HG03354 (cell line): ENCODE measurements around the gene SLC2A5.

ENCODE experiments used
- ATAC-seq: cut with Tn5 transposase; IDR thresholded peaks from one replicate; pipeline ENCODE4 v1.9.1; 2021; ENCODE audit warnings: mild to moderate bottlenecking; ENCODE audit not compliant: unreplicated experiment, poor library complexity, severe bottlenecking

Gene SLC2A5, protein sequence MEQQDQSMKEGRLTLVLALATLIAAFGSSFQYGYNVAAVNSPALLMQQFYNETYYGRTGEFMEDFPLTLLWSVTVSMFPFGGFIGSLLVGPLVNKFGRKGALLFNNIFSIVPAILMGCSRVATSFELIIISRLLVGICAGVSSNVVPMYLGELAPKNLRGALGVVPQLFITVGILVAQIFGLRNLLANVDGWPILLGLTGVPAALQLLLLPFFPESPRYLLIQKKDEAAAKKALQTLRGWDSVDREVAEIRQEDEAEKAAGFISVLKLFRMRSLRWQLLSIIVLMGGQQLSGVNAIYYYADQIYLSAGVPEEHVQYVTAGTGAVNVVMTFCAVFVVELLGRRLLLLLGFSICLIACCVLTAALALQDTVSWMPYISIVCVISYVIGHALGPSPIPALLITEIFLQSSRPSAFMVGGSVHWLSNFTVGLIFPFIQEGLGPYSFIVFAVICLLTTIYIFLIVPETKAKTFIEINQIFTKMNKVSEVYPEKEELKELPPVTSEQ

DNA sequence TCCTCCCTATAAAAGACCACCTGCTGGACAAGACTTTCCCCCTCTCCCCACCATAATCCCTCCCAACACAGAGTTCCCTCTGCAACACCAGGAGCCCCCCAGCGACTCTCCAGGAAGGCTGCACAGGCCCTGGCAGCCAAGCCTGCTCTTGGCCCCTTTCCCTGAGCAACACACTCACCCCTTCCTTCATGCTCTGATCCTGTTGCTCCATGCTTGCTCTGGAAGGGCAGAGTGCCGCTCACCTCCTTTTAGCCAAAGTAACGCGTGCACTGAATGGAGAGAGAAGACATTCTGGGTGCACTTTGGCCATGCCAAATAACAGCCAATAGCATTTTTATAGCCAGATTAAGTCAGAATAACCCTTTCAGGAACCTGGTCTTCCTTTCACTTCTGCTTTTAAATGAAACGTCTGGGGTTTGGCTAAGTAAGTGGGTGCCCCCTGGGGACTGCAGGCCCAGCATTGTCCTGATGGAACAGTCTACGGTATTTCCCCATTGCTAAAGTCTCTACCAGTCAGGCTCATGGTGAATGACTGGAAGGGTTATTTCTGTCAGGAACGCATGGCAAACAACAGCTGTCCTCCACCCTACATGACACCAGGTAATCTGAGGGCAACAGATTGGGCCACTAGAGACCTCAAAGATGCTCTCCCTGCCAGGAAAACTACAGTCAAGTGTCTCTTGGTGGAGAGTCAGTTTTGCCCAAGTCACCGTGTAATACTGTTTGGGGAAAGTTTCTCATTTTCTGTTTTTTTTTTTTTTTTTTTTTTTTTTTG lies at the start of gene SLC2A5:
SLC2A5 (minus strand) TSS at position 310 of the 775 bp plus-strand sequence; CDS start at position 211, 99 bp downstream.
- ATAC-seq = peak; percentile 91

DNA sequence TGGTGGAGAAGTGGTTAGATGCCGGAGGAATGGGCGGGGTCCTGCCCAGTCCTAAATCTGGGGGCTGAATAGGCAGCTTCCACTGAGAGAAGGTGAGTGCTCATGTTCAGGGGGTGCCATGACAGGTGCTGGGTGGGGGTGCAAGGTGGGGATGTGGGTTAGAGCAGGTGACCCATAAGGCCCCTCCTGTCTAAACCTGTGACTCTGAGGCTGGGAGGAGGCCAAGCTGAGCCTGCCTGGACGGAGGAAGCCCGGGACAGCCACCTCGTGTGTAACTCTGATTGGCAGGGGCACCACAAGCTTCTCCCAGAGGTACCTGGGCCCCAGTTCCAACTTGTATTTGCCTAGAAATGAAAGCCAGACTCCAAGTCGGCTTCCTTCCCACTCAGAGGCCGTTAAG lies 48.8 kb upstream of the SLC2A5 start:
- no peak for ATAC-seq

DNA sequence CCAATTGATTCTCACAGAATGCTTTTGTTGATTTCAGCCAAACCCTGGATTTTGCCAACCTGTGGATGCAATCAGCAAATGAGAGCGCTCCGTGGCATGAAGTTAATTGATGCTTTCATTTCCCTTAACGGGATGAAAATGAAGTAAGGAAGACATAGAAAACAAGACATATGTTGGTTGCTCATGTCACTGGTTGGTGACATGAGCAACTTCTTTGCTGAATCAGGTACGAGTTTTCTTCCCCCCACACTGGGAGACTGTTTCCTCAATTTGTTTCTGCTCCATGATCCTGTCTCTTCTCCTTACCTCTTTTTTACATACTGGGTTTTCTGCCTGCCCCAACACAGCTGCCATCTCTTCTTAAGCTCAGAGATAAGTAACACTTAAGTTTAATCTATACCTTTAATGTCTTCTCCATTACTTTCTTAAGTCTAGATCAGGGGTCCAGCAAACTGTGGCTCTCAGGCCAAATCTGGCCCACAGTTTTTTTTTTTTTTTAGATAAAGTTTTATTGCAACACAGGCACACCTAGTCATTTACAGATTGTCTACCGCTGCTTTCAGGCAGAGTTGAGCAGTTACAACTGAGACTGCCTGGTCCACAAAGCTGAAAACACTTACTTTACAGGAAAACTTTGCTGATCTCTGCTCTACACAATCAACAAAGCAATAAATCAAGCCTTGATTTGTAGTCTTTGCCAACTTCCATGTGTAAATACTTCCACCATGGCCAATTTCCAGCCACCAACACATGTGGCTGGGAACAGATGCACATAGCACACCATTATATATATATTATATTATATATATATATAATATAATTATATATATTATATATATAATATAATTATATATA lies 46.1 kb upstream of the SLC2A5 start:
- ATAC-seq = no peak

DNA sequence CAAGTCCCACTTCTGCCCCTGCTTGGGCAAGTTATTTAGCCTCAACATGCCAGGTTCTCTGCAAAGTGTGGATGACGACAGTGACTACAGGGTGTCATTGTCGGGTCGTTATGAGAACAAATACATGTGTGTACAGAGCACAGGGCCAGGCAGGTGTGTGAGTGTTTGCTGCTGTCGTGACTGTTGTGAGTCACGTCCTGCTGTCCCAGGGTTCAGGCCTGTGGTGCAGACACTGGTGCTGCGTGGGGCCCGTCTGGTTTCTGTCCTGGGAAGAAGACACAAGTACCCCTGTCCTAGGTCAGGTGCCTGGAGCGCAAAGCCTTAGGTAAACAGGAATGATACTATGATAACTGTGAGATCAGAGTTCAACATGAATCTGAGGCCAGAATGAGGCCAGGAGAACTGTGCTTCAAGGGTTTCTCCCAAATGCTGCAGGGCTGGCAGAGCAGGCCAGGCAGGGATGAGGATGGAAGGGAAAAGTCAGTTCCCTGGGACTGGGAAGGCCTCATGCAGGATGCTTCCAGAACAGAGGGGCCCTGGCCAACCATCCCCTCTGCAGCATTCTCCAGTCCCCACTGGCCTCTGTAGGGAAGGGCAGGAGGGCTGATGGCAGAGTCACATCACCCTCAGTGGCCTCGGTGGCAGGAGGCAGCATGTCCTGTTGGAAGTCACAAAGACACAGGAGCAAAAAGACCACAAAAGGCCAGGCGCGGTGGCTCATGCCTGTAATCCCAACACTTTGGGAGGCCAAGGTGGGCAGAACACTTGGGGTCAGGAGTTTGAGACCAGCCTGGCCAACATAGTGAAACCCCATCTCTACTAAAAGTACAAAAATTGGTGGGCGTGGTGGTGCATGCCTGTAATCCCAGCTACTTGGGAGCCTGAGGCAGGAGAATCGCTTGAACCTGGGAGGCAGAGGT lies 43.8 kb upstream of the SLC2A5 start:
- ATAC-seq = no peak

GRCh38 chr1:9111957-9112356 lies 42.5 kb upstream of the SLC2A5 start:
- no peak for ATAC-seq

DNA sequence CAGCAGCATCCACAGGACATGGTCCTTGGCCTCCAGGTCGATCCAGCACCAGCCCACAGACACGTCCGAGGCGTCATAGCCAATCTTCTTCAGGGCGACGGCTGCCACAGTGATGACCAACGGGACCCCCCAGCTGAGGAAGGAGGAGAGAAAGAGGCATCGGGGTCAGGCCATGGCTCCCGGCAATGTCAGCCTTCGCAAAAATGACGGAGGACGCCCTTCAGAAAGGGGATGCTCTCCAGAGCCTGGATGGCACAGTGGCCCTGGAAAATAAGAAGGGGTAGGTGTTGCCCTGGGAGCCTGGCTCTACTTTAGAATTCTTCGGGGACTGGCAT lies 41.9 kb upstream of the SLC2A5 start:
- ATAC-seq = no peak

DNA sequence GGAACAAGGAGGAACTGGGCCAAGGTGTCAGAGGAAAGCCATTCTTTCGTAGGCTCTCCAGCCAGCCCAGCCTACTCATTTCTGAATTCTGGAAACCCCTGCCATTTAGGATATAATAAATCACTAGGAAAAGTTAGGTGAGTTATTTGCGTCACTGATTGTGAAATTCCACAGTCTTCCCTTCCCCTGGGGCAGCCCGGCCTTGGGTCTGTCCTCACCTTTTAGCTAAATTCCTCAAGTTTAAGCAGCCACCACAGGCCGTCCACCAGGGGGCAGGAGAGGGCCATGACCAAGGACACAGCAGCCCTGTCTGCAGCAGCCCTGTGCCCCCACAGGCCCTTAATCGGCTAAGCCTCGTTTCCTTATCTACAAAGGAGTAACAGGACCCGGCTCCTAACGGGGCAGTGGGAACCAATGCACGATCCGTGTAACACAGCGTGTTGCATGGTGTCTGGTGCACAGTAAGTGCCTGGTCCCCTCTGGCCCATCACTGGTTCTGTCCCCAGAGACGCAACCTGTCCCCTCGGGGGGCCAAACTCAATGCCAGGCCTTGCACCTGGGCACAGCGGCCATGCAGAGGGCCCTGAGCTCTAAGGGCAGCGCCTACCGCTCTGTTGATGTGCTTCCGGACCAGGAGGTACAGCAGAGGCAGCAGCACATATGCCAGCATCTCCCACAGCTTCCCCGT lies 41.4 kb upstream of the SLC2A5 start:
- ATAC-seq = no peak

DNA sequence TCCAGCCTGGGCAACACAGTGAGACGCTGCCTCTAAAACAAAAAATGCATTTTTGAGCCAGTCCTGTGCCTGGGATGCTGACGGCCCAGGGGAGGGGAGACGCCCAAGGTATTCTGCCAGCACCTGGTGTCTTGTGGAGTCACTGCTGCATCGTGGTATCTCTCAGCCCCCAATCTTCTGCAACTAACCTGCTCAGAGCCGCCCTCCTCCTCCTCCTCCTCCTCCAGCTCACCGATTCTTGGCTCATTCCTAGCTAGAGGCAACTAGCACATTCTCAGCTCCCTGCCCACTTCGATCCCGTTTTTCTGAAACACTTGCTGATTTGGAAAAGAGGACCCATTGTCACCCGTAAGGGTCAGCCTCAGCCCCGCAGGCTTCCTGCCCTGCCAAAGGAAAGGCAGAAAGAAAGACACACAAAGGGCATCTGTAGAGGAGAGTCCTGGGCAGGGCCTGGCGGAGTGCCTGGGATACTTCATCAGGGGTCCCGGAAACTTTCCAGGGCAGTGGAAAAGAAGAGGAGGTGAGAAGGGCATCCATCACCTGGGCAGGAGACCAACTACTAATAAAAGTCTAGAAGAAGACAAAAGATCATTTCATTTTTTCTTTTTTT lies 38.7 kb upstream of the SLC2A5 start:
- ATAC-seq = no peak

DNA sequence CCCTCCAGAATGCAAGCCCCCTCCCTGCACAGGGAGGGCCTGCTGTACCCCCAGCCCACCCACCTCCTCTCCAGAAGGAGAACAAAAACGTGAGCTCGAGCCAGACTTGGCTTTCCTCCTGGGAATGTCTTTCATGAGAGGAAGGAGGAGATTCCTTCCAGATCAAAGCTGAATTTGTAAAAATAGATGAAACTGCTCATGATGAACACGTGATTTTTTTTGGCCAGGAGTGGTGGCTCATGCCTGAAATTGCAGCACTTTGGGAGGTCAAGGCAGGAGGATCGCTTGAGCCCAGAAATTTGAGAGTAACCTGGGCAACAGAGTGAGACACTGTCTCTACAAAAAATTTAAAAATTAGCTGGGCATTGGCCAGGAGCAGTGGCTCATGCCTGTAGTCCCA lies 37.7 kb upstream of the SLC2A5 start:
- ATAC-seq = no peak

- no peak for ATAC-seq
Observed at GRCh38 chr1:9106286-9106685, 36.9 kb upstream of the SLC2A5 start.

GRCh38 chr1:9105336-9105867 lies 36.0 kb upstream of the SLC2A5 start:
- no peak for ATAC-seq

DNA sequence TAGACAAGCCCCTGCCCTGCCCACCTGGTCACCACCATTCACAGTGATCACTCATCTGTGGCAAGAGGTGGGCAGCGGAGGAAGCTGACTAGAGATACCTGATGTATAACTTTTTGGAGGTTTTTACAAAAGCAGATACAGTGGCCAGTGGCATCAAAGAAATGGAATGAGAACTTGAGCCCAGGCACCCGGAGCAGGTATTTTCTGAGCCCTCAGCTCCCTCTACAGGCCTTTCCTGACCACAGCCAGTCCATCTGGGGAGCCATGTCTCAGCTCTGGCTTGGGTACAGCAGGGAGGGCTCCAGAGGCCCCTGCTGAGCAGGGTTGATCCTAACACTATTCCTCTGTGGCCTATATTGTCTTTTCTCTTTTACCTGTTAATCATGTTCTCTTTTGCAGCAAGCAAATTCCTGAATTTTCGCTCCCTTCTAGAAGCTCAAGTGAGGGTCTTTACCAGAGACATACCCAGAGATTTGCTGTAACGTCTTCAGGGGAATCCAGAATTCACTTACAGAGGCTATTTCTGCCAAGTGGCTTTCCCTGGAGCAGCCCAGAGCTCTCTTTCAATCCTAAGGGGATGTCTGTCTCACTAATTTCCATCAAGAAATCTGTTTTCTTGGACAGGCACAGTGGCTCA lies 32.2 kb upstream of the SLC2A5 start:
- no peak for ATAC-seq

- no peak for ATAC-seq
Observed at GRCh38 chr1:9100471-9101043, 31.1 kb upstream of the SLC2A5 start.

GRCh38 chr1:9099555-9099954 lies 30.1 kb upstream of the SLC2A5 start:
- no peak for ATAC-seq

GRCh38 chr1:9097947-9098705 lies 28.7 kb upstream of the SLC2A5 start:
- ATAC-seq = no peak

- no peak for ATAC-seq
Observed at GRCh38 chr1:9095818-9096217, 26.4 kb upstream of the SLC2A5 start.
